Neural cell (in vitro differentiated cells): Measurements from ENCODE around the gene ETV6. TPM values are rescaled to one million over a fixed set of nuclear protein-coding genes. Genes with fewer than 3 reads are reported as not detected.

ENCODE experiments used
- H2AFZ ChIP-seq: fragments of 200-600, 300-800 bp; sonication (generic), shearing (Covaris generic); 2 replicates; pipeline ENCODE4 v1.6.0; 2014; ENCODE audit warnings: low read depth, mild to moderate bottlenecking, antibody characterized with exemption, low read length, moderate library complexity
- H3F3A ChIP-seq: fragments of 200-600 bp; shearing (Covaris generic); 2 replicates; pipeline ENCODE4 v1.6.1; 2016; ENCODE audit warnings: mild to moderate bottlenecking, moderate library complexity, mixed read lengths, antibody characterized with exemption, low read length; ENCODE audit not compliant: insufficient read depth, poor library complexity, severe bottlenecking
- H3K27ac ChIP-seq: fragments of 200-600, 300-800 bp; sonication (generic), shearing (Covaris generic); 2 replicates; pipeline ENCODE4 v1.5.1; 2014; ENCODE audit warnings: mild to moderate bottlenecking, low read length, moderate library complexity
- H3K27me3 ChIP-seq: fragments of 300-800, 200-600 bp; sonication (generic), shearing (Covaris generic); 2 replicates; pipeline ENCODE4 v1.6.0; 2014; ENCODE audit warnings: mild to moderate bottlenecking, low read depth, low read length, moderate library complexity; ENCODE audit not compliant: insufficient read depth
- H3K36me3 ChIP-seq: fragments of 300-800, 200-600 bp; sonication (generic), shearing (Covaris generic); 2 replicates; pipeline ENCODE4 v1.5.1; 2014; ENCODE audit warnings: mild to moderate bottlenecking, antibody characterized with exemption, low read length, moderate library complexity; ENCODE audit not compliant: insufficient read depth
- H3K4me2 ChIP-seq: fragments of 300-800, 200-600 bp; sonication (generic), shearing (Covaris generic); 2 replicates; pipeline ENCODE4 v1.6.0; 2014; ENCODE audit warnings: mild to moderate bottlenecking, low read length
- H3K4me3 ChIP-seq: fragments of 300-800, 200-600 bp; sonication (generic), shearing (Covaris generic); 2 replicates; pipeline ENCODE4 v1.5.1; 2014; ENCODE audit warnings: mild to moderate bottlenecking, low read length, moderate library complexity
- H3K79me2 ChIP-seq: fragments of 200-600 bp; shearing (Covaris generic); replicated peaks from 2 replicates; pipeline ENCODE4 v1.6.0; 2014; ENCODE audit warnings: mild to moderate bottlenecking, low read length, moderate library complexity; ENCODE audit not compliant: insufficient read depth
- H3K9ac ChIP-seq: fragments of 300-800, 200-600 bp; sonication (generic), shearing (Covaris generic); 2 replicates; pipeline ENCODE4 v1.6.1; 2016; ENCODE audit warnings: mild to moderate bottlenecking, low read length, mixed read lengths
- H3K9me2 ChIP-seq: fragments of 200-600 bp; shearing (Covaris generic); 2 replicates; pipeline ENCODE4 v1.6.1; 2016; ENCODE audit warnings: mild to moderate bottlenecking, low read length, mixed read lengths; ENCODE audit not compliant: insufficient read depth
- H3K9me3 ChIP-seq: fragments of 200-600, 300-800 bp; sonication (generic), shearing (Covaris generic); 2 replicates; pipeline ENCODE4 v1.6.1; 2016; ENCODE audit warnings: mild to moderate bottlenecking, mixed run types, low read length, moderate library complexity, mixed read lengths
- H4K20me1 ChIP-seq: fragments of 200-600 bp; shearing (Covaris generic); 2 replicates; pipeline ENCODE4 v1.6.1; 2016; ENCODE audit warnings: mild to moderate bottlenecking, mixed run types; ENCODE audit not compliant: insufficient read depth
- CTCF ChIP-seq: fragments of 450-650 bp; IDR thresholded peaks from 2 replicates; pipeline ENCODE4 v1.5.1; 2014; ENCODE audit warnings: antibody characterized with exemption, mild to moderate bottlenecking, moderate library complexity; ENCODE audit not compliant: poor library complexity, severe bottlenecking
- EP300 ChIP-seq: fragments of 450-650 bp; conservative IDR thresholded peaks from 2 replicates; pipeline ENCODE4 v1.6.1; 2014; ENCODE audit warnings: antibody characterized with exemption, mild to moderate bottlenecking, moderate library complexity; ENCODE audit not compliant: poor library complexity, severe bottlenecking
- EZH2 ChIP-seq: fragments of 200-600, 300-800 bp; shearing (Covaris generic), sonication (generic); IDR thresholded peaks from 2 replicates; pipeline ENCODE4 v1.6.1; 2014; ENCODE audit warnings: antibody characterized with exemption, low read length, borderline replicate concordance, mild to moderate bottlenecking; ENCODE audit not compliant: insufficient read depth, poor library complexity, severe bottlenecking
- MXI1 ChIP-seq: fragments of 450-650 bp; conservative IDR thresholded peaks from 2 replicates; pipeline ENCODE4 v1.6.1; 2014; ENCODE audit warnings: antibody characterized with exemption, mild to moderate bottlenecking; ENCODE audit not compliant: poor library complexity, severe bottlenecking
- POLR2AphosphoS5 ChIP-seq: IDR thresholded peaks from 2 replicates; pipeline ENCODE4 v1.6.1; 2012
- RAD21 ChIP-seq: fragments of 450-650 bp; conservative IDR thresholded peaks from 2 replicates; pipeline ENCODE4 v1.6.1; 2014; ENCODE audit warnings: antibody characterized with exemption, mild to moderate bottlenecking, moderate library complexity
- REST ChIP-seq: IDR thresholded peaks from 2 replicates; pipeline ENCODE4 v1.6.1; 2012; ENCODE audit warnings: borderline replicate concordance
- SMC3 ChIP-seq: fragments of 450-650 bp; conservative IDR thresholded peaks from 2 replicates; pipeline ENCODE4 v1.6.1; 2014; ENCODE audit warnings: antibody characterized with exemption, mild to moderate bottlenecking, moderate library complexity; ENCODE audit not compliant: poor library complexity
- TAF1 ChIP-seq: IDR thresholded peaks from 2 replicates; pipeline ENCODE4 v1.6.1; 2012; ENCODE audit warnings: low read depth
- polyA plus RNA-seq: library from polyadenylated mRNA; depleted of rRNA; stranded (reverse); fragments of >200 nt; gene quantifications from 2 replicates; pipeline ENCODE4 v1.2.3, GENCODE V29; 2014

Gene ETV6
- polyA plus RNA-seq, 1 donor from 2014 or later, result 1.6 TPM

- Histone ChIP-seq H3F3A (no peaks in the 10 kb centered on the region), H3K27me3 (no peaks in the 10 kb centered on the region), H2AFZ (no peak overlapping the region), H3K9ac (no peak overlapping the region), H3K4me2 (no peak overlapping the region), H3K79me2 (no peaks in the 10 kb centered on the region), H3K27ac (no peak overlapping the region), H3K9me2 (no peaks in the 10 kb centered on the region), H4K20me1 (no peaks in the 10 kb centered on the region), H3K9me3 (no peaks in the 10 kb centered on the region), H3K36me3 (no peaks in the 10 kb centered on the region), H3K4me3 (no peak overlapping the region)
- TF ChIP-seq EP300, result no peak
- TF ChIP-seq POLR2AphosphoS5, result no peak
Measured at GRCh38 chr12:11693067-11693466, 43.6 kb downstream of the ETV6 start.

- TF ChIP-seq CTCF (no peak), EZH2 (no peak), TAF1 (no peak), POLR2AphosphoS5 (no peak), EP300 (no peak), SMC3 (no peak), MXI1 (no peak), REST (no peak), RAD21 (no peak)
- Histone ChIP-seq H3K4me2 (no peak overlapping the region), H3F3A (no peaks in the 10 kb centered on the region), H3K4me3 (no peak overlapping the region), H3K9me3 (no peaks in the 10 kb centered on the region), H3K9me2 (no peaks in the 10 kb centered on the region), H4K20me1 (no peaks in the 10 kb centered on the region), H3K36me3 (no peaks in the 10 kb centered on the region), H3K9ac (no peak overlapping the region), H3K27ac (no peak overlapping the region), H2AFZ (no peak overlapping the region), H3K27me3 (no peaks in the 10 kb centered on the region), H3K79me2 (no peaks in the 10 kb centered on the region)
Measured at GRCh38 chr12:11693601-11694000, 44.1 kb downstream of the ETV6 start.

GRCh38 chr12:11694528-11694927 is 45.1 kb downstream of the ETV6 start:
- TF ChIP-seq EZH2 (no peak), REST (no peak), CTCF (no peak), POLR2AphosphoS5 (no peak), EP300 (no peak), TAF1 (no peak), RAD21 (no peak), MXI1 (no peak), SMC3 (no peak)
- no peaks in the 10 kb centered on the region for H3K79me2 ChIP-seq
- H3K9ac ChIP-seq, result no peak overlapping the region
- H3K9me2 ChIP-seq, result no peaks in the 10 kb centered on the region
- H3K27me3 ChIP-seq, result no peaks in the 10 kb centered on the region
- H3K27ac ChIP-seq, result no peak overlapping the region
- no peak overlapping the region for H3K4me2 ChIP-seq
- no peak overlapping the region for H2AFZ ChIP-seq
- no peaks in the 10 kb centered on the region for H3F3A ChIP-seq
- no peak overlapping the region for H3K4me3 ChIP-seq
- H3K36me3 ChIP-seq, result no peaks in the 10 kb centered on the region
- H3K9me3 ChIP-seq, result no peaks in the 10 kb centered on the region
- H4K20me1 ChIP-seq, result no peaks in the 10 kb centered on the region
